Measurements from ENCODE around the gene CCDC8. TPM values are rescaled to one million over a fixed set of nuclear protein-coding genes. Genes with fewer than 3 reads are reported as not detected.

CCDC8 gene
- polyA plus RNA-seq, 1 donor from 2014 or later: 0.84 TPM

GRCh38 chr19:46428239-46429135 is 15.1 kb upstream of the CCDC8 start, which contains the start of gene PNMA8C:
Gene PNMA8C (minus strand): TSS chr19:46428936. CDS start chr19:46428359, 577 bp downstream.
- no peaks in the 10 kb centered on the region for H3K9me3 ChIP-seq (ENCODE audit: low read length)
- H3K9ac ChIP-seq (ENCODE audit: low read length): peak within 1 kb of the TSS; percentile 83
- no peaks in the 10 kb centered on the region for H3K27me3 ChIP-seq (ENCODE audit: insufficient read depth, low read depth, low read length)
- TF ChIP-seq SMC3 (conservative IDR thresholded peaks at IDR 0.05; ENCODE audit: poor library complexity) (no peak), RAD21 (conservative IDR thresholded peaks at IDR 0.05) (peak; percentile 35), EP300 (conservative IDR thresholded peaks at IDR 0.05; ENCODE audit: poor library complexity, severe bottlenecking) (peak; percentile 59), CTCF (IDR thresholded peaks at IDR 0.05; ENCODE audit: poor library complexity, severe bottlenecking) (no peak), POLR2AphosphoS5 (IDR thresholded peaks at IDR 0.05) (peak; percentile 91), MXI1 (conservative IDR thresholded peaks at IDR 0.05; ENCODE audit: poor library complexity, severe bottlenecking) (peak; percentile 61), TAF1 (IDR thresholded peaks at IDR 0.05; ENCODE audit: low read depth) (peak; percentile 32)
- TF ChIP-seq, protein P1, sequence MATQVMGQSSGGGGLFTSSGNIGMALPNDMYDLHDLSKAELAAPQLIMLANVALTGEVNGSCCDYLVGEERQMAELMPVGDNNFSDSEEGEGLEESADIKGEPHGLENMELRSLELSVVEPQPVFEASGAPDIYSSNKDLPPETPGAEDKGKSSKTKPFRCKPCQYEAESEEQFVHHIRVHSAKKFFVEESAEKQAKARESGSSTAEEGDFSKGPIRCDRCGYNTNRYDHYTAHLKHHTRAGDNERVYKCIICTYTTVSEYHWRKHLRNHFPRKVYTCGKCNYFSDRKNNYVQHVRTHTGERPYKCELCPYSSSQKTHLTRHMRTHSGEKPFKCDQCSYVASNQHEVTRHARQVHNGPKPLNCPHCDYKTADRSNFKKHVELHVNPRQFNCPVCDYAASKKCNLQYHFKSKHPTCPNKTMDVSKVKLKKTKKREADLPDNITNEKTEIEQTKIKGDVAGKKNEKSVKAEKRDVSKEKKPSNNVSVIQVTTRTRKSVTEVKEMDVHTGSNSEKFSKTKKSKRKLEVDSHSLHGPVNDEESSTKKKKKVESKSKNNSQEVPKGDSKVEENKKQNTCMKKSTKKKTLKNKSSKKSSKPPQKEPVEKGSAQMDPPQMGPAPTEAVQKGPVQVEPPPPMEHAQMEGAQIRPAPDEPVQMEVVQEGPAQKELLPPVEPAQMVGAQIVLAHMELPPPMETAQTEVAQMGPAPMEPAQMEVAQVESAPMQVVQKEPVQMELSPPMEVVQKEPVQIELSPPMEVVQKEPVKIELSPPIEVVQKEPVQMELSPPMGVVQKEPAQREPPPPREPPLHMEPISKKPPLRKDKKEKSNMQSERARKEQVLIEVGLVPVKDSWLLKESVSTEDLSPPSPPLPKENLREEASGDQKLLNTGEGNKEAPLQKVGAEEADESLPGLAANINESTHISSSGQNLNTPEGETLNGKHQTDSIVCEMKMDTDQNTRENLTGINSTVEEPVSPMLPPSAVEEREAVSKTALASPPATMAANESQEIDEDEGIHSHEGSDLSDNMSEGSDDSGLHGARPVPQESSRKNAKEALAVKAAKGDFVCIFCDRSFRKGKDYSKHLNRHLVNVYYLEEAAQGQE (IDR thresholded peaks at IDR 0.05; ENCODE audit: borderline replicate concordance): peak; percentile 26
- H3F3A ChIP-seq (ENCODE audit: insufficient read depth, low read length, poor library complexity, severe bottlenecking): no peaks in the 10 kb centered on the region
- peak within 1 kb of the TSS; percentile 96 for H3K4me2 ChIP-seq (ENCODE audit: low read length)
- H3K79me2 ChIP-seq (replicated peaks; ENCODE audit: insufficient read depth, low read length): peaks cover 25% of the 10 kb centered on the region
- H4K20me1 ChIP-seq (ENCODE audit: insufficient read depth): no peaks in the 10 kb centered on the region
- H3K4me3 ChIP-seq (ENCODE audit: low read length): peak within 1 kb of the TSS; percentile 79
- no peaks in the 10 kb centered on the region for H3K36me3 ChIP-seq (ENCODE audit: insufficient read depth, low read length)
- H2AFZ ChIP-seq (ENCODE audit: low read depth, low read length): peak within 1 kb of the TSS; percentile 45
- H3K9me2 ChIP-seq (ENCODE audit: insufficient read depth, low read length): no peaks in the 10 kb centered on the region
- peak within 1 kb of the TSS; percentile 82 for H3K27ac ChIP-seq (ENCODE audit: low read length)

DNA sequence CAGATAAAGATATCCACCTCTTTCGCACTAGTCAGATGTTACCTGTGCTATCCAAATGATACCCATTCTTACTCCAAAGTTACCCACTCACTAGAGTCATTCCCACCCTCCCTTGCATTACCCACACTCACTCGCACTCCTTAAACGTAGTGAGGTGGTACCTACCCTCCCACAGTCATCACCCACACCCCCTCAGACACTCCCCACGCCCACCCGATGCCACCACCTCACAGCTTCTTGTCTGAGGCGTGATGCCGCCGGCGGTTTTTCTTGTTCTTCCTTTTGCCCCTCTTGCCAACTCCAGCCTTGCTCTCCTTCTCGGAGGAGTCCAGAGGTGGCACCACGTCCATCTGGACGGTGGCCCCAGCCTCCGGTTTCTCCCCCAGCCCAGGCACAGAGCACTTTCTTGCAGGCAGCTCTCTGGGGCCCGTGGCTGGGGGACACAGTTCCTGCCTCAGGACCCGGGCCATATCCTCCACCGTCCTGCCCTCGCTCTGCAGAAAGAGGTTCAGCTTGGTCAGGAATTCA is 14.2 kb upstream of the CCDC8 start:
- Histone ChIP-seq H3K79me2 (replicated peaks; ENCODE audit: insufficient read depth, low read length) (peaks cover 25% of the 10 kb centered on the region), H3K36me3 (ENCODE audit: insufficient read depth, low read length) (no peaks in the 10 kb centered on the region), H3F3A (ENCODE audit: insufficient read depth, low read length, poor library complexity, severe bottlenecking) (no peaks in the 10 kb centered on the region), H3K4me2 (ENCODE audit: low read length) (peak overlapping the region; percentile 96), H3K9me2 (ENCODE audit: insufficient read depth, low read length) (no peaks in the 10 kb centered on the region), H4K20me1 (ENCODE audit: insufficient read depth) (no peaks in the 10 kb centered on the region), H3K27ac (ENCODE audit: low read length) (peak overlapping the region; percentile 82), H3K27me3 (ENCODE audit: insufficient read depth, low read depth, low read length) (no peaks in the 10 kb centered on the region), H2AFZ (ENCODE audit: low read depth, low read length) (no peak overlapping the region), H3K9ac (ENCODE audit: low read length) (peak overlapping the region; percentile 83), H3K4me3 (ENCODE audit: low read length) (peak overlapping the region; percentile 79), H3K9me3 (ENCODE audit: low read length) (no peaks in the 10 kb centered on the region)
- no peak for TF ChIP-seq RAD21 (conservative IDR thresholded peaks at IDR 0.05)
- TF ChIP-seq SMC3 (conservative IDR thresholded peaks at IDR 0.05; ENCODE audit: poor library complexity): no peak
- no peak for TF ChIP-seq EP300 (conservative IDR thresholded peaks at IDR 0.05; ENCODE audit: poor library complexity, severe bottlenecking)
- no peak for TF ChIP-seq MXI1 (conservative IDR thresholded peaks at IDR 0.05; ENCODE audit: poor library complexity, severe bottlenecking)
- no peak for TF ChIP-seq CTCF (IDR thresholded peaks at IDR 0.05; ENCODE audit: poor library complexity, severe bottlenecking)
- no peak for TF ChIP-seq EZH2 (IDR thresholded peaks at IDR 0.05; ENCODE audit: borderline replicate concordance, insufficient read depth, low read length, poor library complexity, severe bottlenecking)
- TF ChIP-seq, protein P1 (IDR thresholded peaks at IDR 0.05; ENCODE audit: borderline replicate concordance): no peak
- no peak for TF ChIP-seq TAF1 (IDR thresholded peaks at IDR 0.05; ENCODE audit: low read depth)
- TF ChIP-seq POLR2AphosphoS5 (IDR thresholded peaks at IDR 0.05): no peak

All from neural cell (in vitro differentiated cells).